Tibial nerve (tissue), 3 donors: ENCODE measurements around the gene DAD1.

Experiments used
- CTCF ChIP-seq, 5 experiments: fragments of 200-600 bp in 3 of 5; fragments of 450-650 bp in 2 of 5; sonication (generic) in 3 of 5; IDR thresholded peaks; one replicate each; pipeline ENCODE4 v1.5.1; 2016 to 2019; ENCODE audit warnings: antibody characterized with exemption in 5 of 5, mild to moderate bottlenecking in 3 of 5, moderate library complexity in 2 of 5
- POLR2A ChIP-seq, 2 donors: fragments of 450-650 bp; IDR thresholded peaks; one replicate each; pipeline ENCODE4 v1.6.1; 2017; ENCODE audit warnings: antibody characterized with exemption in 2 of 2, mild to moderate bottlenecking in 2 of 2, moderate library complexity in 2 of 2

GRCh38 chr14:22544881-22545420, 44.1 kb downstream of the DAD1 start:
- no peak for TF ChIP-seq CTCF (IDR thresholded peaks at IDR 0.05)
- no peak for TF ChIP-seq POLR2A (IDR thresholded peaks at IDR 0.05)
